NT2/D1 (cell line): ENCODE measurements around the gene THRA.
A peak's percentile ranks its signal among the peaks of the same experiment; 100 is the strongest.

Experiments used
- DNase-seq: peaks from one replicate; pipeline ENCODE4 v3.0.0-alpha.2; 2011; ENCODE audit warnings: low read depth, low spot score
- H3K27me3 ChIP-seq: 2 replicates; pipeline ENCODE4 v1.6.0; 2011; ENCODE audit warnings: mild to moderate bottlenecking; ENCODE audit not compliant: insufficient read length, insufficient read depth
- H3K36me3 ChIP-seq: 2 replicates; pipeline ENCODE4 v1.6.1; 2011; ENCODE audit warnings: mild to moderate bottlenecking, low read length, mixed read lengths; ENCODE audit not compliant: insufficient read depth, insufficient read length
- H3K4me1 ChIP-seq: 2 replicates; pipeline ENCODE4 v1.5.1; 2011; ENCODE audit not compliant: insufficient read depth, insufficient read length
- H3K4me3 ChIP-seq: 2 replicates; pipeline ENCODE4 v1.5.1; 2011; ENCODE audit warnings: low read depth; ENCODE audit not compliant: insufficient read length
- H3K9ac ChIP-seq: 2 replicates; pipeline ENCODE4 v1.6.0; 2011; ENCODE audit warnings: low read depth; ENCODE audit not compliant: insufficient read length
- H3K9me3 ChIP-seq: 2 replicates; pipeline ENCODE4 v1.5.1; 2011; ENCODE audit warnings: mild to moderate bottlenecking, low read length; ENCODE audit not compliant: insufficient read depth
- SUZ12 ChIP-seq: IDR thresholded peaks from 2 replicates; pipeline ENCODE4 v1.6.1; 2011; ENCODE audit not compliant: insufficient read length, insufficient read depth; ENCODE audit errors: extremely low read depth
- YY1 ChIP-seq: IDR thresholded peaks from 2 replicates; pipeline ENCODE4 v1.6.1; 2011; ENCODE audit not compliant: insufficient read length, insufficient read depth
- ZNF274 ChIP-seq: IDR thresholded peaks from 2 replicates; pipeline ENCODE4 v1.6.1; 2011; ENCODE audit warnings: mild to moderate bottlenecking, low read depth, low read length

Gene THRA

DNA sequence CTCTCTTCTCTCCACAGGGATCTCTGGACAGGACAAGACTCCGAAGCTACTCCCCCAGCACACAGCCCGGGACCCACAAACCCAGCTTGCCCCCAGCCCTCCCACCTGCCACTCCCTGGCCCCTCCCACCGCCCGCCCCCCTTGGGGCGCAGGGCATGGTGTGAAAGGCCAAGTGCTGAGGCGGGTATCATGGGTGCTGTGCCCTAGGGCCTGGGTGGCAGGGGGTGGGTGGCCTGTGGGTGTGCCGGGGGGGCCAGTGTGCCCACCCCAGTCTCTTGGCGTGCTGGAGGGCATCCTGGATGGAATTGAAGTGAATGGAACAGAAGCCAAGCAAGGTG lies 11.4 kb downstream of the THRA start:
- peaks cover 45% of the 10 kb centered on the region for H3K4me1 ChIP-seq
- peaks cover 9% of the 10 kb centered on the region for H3K36me3 ChIP-seq
- no peak overlapping the region for H3K4me3 ChIP-seq
- no peak overlapping the region for H3K9ac ChIP-seq
- no peak for DNase-seq
- no peak for TF ChIP-seq YY1
- no peak for TF ChIP-seq ZNF274
- TF ChIP-seq SUZ12 = no peak
- no peaks in the 10 kb centered on the region for H3K27me3 ChIP-seq
- no peaks in the 10 kb centered on the region for H3K9me3 ChIP-seq

DNA sequence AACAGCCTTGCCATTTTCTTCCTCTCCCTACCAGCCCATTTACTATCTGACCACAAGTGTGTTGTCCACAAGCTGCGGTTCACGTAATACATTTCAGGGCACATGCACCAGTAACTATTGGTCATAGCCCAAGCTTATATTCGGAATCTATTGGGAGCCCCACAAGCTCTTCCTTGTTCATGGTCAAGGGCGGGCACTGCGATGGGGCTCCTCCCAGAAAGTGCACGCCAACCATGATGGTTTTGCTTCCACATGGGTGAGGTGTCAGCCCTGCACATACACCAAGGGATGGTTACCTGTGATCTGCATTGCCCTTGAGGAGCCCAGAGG lies 12.1 kb downstream of the THRA start:
- no peak for DNase-seq
- Histone ChIP-seq H3K36me3 (peaks cover 9% of the 10 kb centered on the region), H3K27me3 (no peaks in the 10 kb centered on the region), H3K4me3 (no peak overlapping the region), H3K9ac (no peak overlapping the region), H3K4me1 (peaks cover 38% of the 10 kb centered on the region), H3K9me3 (no peaks in the 10 kb centered on the region)
- TF ChIP-seq ZNF274 (no peak), SUZ12 (no peak), YY1 (no peak)

DNA sequence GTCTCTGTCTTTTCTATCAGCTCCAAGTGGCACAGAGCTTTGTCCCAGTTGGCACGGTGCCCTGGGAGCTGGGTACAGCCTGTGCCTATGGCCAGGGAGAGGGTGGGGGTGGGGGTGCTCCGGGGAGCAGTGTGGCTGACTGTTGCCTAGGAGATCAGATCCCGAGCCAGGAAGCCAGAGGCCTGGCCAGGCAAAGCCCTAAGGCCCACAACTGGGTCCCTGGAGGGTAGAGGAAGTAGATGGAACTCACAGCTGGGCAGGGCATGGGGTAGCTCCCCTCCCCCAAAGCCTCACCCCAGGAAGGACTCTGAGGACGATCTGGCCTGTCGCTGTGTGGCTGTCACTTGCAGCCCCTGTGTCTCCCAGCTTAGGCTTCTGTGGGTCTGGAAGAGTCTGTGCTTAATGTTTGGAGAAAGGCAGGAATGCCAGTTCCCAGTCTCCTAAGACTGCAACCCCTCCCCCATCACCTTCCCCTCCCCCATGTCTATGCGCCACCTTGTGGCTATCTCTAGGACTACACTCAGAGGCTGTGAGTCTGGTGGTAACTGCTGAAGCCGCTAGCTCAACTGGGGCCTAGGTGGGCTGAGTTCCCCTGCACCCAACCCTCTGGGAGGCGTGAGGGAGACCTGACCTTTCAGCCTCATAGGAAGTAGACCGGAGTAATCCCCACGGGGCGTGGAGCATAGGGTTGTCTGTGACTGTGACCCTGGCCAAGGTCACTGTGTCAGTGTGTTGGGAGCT lies 12.6 kb downstream of the THRA start:
- peak; percentile 69 for DNase-seq
- H3K36me3 ChIP-seq = peaks cover 9% of the 10 kb centered on the region
- no peaks in the 10 kb centered on the region for H3K27me3 ChIP-seq
- peak overlapping the region; percentile 51 for H3K9ac ChIP-seq
- no peak overlapping the region for H3K4me3 ChIP-seq
- TF ChIP-seq SUZ12 (no peak), YY1 (no peak), ZNF274 (no peak)
- peaks cover 34% of the 10 kb centered on the region for H3K4me1 ChIP-seq
- H3K9me3 ChIP-seq = no peaks in the 10 kb centered on the region

DNA sequence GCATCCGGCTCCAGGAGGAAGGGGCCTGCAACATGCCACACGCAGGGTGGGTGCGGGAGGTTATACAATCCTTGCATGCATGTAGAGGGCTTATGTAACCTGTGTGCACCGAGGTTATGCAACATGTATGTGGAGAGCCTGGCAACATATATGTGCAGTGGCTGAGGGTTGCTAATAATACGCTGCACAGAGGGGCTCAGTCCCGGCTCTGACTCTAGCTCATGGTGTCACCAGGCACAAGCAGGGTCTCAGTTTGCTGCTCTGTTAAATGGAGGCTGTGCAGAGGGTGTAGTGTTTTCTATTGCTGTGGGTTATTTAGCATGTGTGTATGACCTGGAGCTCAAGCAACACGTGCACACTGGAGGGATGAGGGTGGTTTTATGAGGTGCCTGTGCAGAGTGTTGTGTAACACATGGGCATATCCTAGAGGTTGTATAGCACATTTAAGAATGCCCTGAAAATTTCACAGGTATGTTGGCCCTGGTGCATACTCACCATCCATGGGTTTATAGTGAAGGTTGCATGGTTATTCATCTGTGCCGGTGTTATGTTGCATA lies 13.3 kb downstream of the THRA start:
- Histone ChIP-seq H3K4me3 (no peak overlapping the region), H3K9me3 (no peaks in the 10 kb centered on the region), H3K4me1 (peaks cover 31% of the 10 kb centered on the region), H3K36me3 (peaks cover 9% of the 10 kb centered on the region), H3K9ac (peak overlapping the region; percentile 51), H3K27me3 (no peaks in the 10 kb centered on the region)
- no peak for TF ChIP-seq ZNF274
- TF ChIP-seq YY1 = no peak
- no peak for TF ChIP-seq SUZ12
- DNase-seq = no peak

DNA sequence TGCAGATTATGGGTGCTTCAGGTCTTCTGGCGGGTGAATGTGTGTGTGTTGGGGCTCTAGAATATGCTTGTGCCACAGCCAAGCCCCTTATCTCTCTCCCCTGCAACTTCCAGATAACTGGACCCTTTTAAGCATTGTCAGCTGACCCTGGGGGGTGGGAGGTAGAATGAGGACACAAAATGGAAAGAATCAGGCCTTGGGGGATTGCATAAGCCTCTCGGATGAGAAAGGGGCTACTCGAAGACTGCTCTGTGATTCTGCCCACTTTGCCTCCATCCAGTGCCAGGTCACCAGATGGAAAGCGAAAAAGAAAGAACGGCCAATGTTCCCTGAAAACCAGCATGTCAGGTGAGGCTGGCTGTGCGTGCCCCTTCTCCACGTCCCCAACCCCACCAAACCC lies 13.8 kb downstream of the THRA start:
- Histone ChIP-seq H3K9ac (peak overlapping the region; percentile 33), H3K4me3 (no peak overlapping the region), H3K27me3 (no peaks in the 10 kb centered on the region), H3K4me1 (peaks cover 26% of the 10 kb centered on the region), H3K9me3 (no peaks in the 10 kb centered on the region), H3K36me3 (peaks cover 9% of the 10 kb centered on the region)
- no peak for DNase-seq
- TF ChIP-seq SUZ12 = no peak
- no peak for TF ChIP-seq YY1
- TF ChIP-seq ZNF274 = no peak

DNA sequence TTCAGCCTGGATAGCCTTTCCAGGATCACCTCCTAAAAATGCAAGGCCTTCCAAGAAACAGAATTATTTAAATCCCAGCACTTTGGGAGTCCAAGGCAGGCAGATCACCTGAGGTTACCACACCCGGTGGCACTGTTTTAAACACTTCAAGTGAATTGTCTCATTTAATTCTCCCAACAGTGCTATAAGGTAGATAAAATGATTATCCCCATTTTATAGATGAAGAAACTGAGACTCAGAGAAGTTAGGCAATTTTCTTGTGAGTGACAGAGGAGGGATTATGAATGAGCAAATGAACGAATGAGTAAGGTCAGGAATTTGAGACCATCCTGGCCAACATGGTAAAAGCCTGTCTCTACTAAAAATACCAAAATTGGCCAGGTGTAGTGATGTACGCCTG lies 16.8 kb downstream of the THRA start:
- Histone ChIP-seq H3K9me3 (no peaks in the 10 kb centered on the region), H3K36me3 (peaks cover 7% of the 10 kb centered on the region), H3K27me3 (no peaks in the 10 kb centered on the region), H3K4me1 (peaks cover 17% of the 10 kb centered on the region), H3K9ac (no peak overlapping the region), H3K4me3 (no peak overlapping the region)
- DNase-seq = no peak
- no peak for TF ChIP-seq YY1
- no peak for TF ChIP-seq ZNF274
- TF ChIP-seq SUZ12 = no peak

DNA sequence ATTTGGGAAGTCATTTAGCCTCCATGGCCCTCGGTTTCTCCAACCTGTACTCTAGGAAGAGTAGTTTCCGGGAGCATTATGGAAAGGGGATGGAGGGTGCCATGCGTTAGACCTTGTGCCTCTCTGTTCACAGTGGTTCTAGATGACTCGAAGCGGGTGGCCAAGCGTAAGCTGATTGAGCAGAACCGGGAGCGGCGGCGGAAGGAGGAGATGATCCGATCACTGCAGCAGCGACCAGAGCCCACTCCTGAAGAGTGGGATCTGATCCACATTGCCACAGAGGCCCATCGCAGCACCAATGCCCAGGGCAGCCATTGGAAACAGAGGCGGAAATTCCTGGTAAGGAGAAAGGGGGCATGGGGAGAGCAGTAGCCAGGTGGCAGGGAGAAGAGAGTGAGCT lies 21.7 kb downstream of the THRA start:
- H3K4me1 ChIP-seq = peaks cover 18% of the 10 kb centered on the region
- no peaks in the 10 kb centered on the region for H3K27me3 ChIP-seq
- H3K36me3 ChIP-seq = peaks cover 26% of the 10 kb centered on the region
- DNase-seq = no peak
- H3K9ac ChIP-seq = no peak overlapping the region
- no peak overlapping the region for H3K4me3 ChIP-seq
- TF ChIP-seq SUZ12 = no peak
- no peak for TF ChIP-seq ZNF274
- no peak for TF ChIP-seq YY1
- no peaks in the 10 kb centered on the region for H3K9me3 ChIP-seq
